ENCODE results near the gene PTPRN2.

- TF ChIP-seq, protein P1, sequence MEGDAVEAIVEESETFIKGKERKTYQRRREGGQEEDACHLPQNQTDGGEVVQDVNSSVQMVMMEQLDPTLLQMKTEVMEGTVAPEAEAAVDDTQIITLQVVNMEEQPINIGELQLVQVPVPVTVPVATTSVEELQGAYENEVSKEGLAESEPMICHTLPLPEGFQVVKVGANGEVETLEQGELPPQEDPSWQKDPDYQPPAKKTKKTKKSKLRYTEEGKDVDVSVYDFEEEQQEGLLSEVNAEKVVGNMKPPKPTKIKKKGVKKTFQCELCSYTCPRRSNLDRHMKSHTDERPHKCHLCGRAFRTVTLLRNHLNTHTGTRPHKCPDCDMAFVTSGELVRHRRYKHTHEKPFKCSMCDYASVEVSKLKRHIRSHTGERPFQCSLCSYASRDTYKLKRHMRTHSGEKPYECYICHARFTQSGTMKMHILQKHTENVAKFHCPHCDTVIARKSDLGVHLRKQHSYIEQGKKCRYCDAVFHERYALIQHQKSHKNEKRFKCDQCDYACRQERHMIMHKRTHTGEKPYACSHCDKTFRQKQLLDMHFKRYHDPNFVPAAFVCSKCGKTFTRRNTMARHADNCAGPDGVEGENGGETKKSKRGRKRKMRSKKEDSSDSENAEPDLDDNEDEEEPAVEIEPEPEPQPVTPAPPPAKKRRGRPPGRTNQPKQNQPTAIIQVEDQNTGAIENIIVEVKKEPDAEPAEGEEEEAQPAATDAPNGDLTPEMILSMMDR (conservative IDR thresholded peaks at IDR 0.05 in 1 of 2, IDR thresholded peaks at IDR 0.05 in 1 of 2; ENCODE audit: low read depth in 1 of 2, low read length in 2 of 2): no peak
- TF ChIP-seq EZH2 (IDR thresholded peaks at IDR 0.05; ENCODE audit: low read length, missing control alignments): no peak
Observed at GRCh38 chr7:158612546-158612945, 24.9 kb upstream of the PTPRN2 start.

Measured in fibroblast of lung (primary cell).